HG03280 (cell line): ENCODE data around the gene SLC36A1.

ENCODE experiments used
- ATAC-seq: cut with Tn5 transposase; IDR thresholded peaks from one replicate; pipeline ENCODE4 v1.9.1; 2021; ENCODE audit warnings: mild to moderate bottlenecking, moderate library complexity; ENCODE audit not compliant: unreplicated experiment

Gene SLC36A1

DNA sequence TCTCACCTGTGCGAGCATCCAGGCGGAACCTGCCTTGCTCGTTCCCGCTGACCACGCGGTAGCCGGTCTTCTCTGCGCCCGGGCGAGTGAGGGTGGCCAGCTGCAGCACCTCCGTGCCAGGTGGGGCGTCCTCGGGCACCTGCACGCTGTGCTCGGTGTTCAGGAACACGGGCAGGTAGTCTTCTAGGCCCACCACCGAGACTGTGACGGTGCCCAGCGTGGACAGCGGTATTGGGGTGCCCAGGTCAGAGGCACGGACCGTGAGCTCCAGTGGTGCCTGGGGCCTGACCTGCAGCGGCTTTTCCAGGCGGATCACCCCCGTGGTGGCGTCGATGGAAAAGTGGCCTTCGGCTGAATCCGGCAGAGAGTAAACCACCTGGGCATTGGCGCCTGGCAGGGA, 84.2 kb downstream of the SLC36A1 start:
- no peak for ATAC-seq

DNA sequence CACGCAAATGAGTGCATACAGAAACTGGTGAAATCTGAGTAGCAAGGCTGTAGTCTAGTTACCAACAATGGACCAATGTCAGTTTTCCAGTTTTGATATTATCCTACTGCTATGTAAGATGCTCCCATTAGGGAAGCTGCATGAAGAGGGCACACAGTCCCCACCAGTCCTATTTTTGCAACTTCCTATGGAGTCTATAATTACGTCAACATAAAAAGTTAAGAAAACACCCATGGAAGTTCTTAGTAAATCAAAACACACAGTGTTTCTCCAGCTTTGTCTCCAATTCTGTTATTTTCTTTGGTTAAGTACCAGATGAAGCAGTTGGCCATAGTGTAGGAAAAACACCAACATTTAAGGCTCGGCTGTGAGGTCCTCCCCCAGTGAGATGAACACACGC, 85.0 kb downstream of the SLC36A1 start:
- ATAC-seq = no peak

GRCh38 chr5:151534350-151534749, 86.9 kb downstream of the SLC36A1 start:
- no peak for ATAC-seq

- no peak for ATAC-seq
Observed at GRCh38 chr5:151537044-151537443, 89.6 kb downstream of the SLC36A1 start.

GRCh38 chr5:151541571-151541970, 94.2 kb downstream of the SLC36A1 start:
- ATAC-seq = no peak
